AG04450 (cell line): ENCODE data around the gene EPB41L2. TPM values are rescaled to one million over a fixed set of nuclear protein-coding genes. Genes with fewer than 3 reads are reported as not detected.

Experiments used
- CTCF ChIA-PET: fragments of 300-600, 350-600 bp; formaldehyde crosslinking; extraction: SDS; loops from one replicate; lab custom pipeline; 2022; ENCODE audit warnings: antibody characterized with exemption, inconsistent platforms; lab: Charles Lee
- POLR2A ChIA-PET: fragments of 350-600 bp; formaldehyde crosslinking; extraction: SDS; loops from one replicate; lab custom pipeline; 2021; ENCODE audit warnings: antibody characterized with exemption, inconsistent platforms; lab: Yijun Ruan, JAX
- DNase-seq: peaks from one replicate; pipeline ENCODE4 v3.0.0-alpha.2; 2011; ENCODE audit warnings: low read depth, low spot score
- H3K27ac ChIP-seq: one replicate; pipeline ENCODE4 v1.5.1; 2012; ENCODE audit warnings: low read depth, low read length, control low read depth
- H3K27me3 ChIP-seq: one replicate; pipeline ENCODE4 v1.6.0; 2012; ENCODE audit warnings: low read length; ENCODE audit not compliant: control insufficient read depth, insufficient read depth
- H3K4me3 ChIP-seq: 2 replicates; pipeline ENCODE4 v1.5.1; 2011; ENCODE audit warnings: mild to moderate bottlenecking, low read depth, low read length, control low read depth
- H3K9me3 ChIP-seq: 2 replicates; pipeline ENCODE4 v1.5.1; 2012; ENCODE audit warnings: low read length; ENCODE audit not compliant: control insufficient read depth, insufficient read depth
- polyA plus RNA-seq: library from polyadenylated mRNA; depleted of rRNA; stranded (reverse); fragments of >200 nt; gene quantifications from 2 replicates; pipeline ENCODE4 v1.2.3, GENCODE V29; 2011
- TF ChIP-seq, protein P1 (sequence below): IDR thresholded peaks from 2 replicates; pipeline ENCODE4 v1.5.1; 2011; ENCODE audit warnings: low read depth, low read length, control low read depth, inconsistent platforms

Gene EPB41L2
- polyA plus RNA-seq, 1 experiment: 165 TPM

DNA sequence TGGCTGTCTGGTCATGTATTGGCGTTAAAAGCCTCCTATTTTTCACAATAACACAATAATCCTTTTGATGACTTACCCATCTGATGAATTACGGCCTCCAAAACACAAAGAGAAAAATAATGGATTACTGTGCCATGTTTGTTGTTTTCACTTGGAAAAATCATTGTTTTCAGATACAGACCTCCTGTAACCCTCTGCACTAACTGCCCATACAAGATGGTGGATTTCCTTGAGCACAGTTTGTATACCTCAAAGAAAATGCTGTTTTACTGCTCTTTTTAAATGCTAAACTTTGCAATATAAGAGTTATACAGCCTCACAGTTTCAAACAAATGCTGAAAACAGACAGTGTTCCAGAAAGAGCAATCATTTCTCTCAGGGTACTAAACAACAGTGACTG lies 174.8 kb downstream of the EPB41L2 start:
- CTCF ChIA-PET: interaction anchor here (1.1 to 1.4 kb wide), 2 partner anchors 229 kb away, joined by 3 to 7 read pairs; no protein-coding TSS in a partner anchor
- Histone ChIP-seq H3K27ac (no peak overlapping the region), H3K27me3 (no peaks in the 10 kb centered on the region), H3K4me3 (no peak overlapping the region), H3K9me3 (no peaks in the 10 kb centered on the region)
- no peak for DNase-seq
- POLR2A ChIA-PET: no interaction called here
- TF ChIP-seq, protein P1, sequence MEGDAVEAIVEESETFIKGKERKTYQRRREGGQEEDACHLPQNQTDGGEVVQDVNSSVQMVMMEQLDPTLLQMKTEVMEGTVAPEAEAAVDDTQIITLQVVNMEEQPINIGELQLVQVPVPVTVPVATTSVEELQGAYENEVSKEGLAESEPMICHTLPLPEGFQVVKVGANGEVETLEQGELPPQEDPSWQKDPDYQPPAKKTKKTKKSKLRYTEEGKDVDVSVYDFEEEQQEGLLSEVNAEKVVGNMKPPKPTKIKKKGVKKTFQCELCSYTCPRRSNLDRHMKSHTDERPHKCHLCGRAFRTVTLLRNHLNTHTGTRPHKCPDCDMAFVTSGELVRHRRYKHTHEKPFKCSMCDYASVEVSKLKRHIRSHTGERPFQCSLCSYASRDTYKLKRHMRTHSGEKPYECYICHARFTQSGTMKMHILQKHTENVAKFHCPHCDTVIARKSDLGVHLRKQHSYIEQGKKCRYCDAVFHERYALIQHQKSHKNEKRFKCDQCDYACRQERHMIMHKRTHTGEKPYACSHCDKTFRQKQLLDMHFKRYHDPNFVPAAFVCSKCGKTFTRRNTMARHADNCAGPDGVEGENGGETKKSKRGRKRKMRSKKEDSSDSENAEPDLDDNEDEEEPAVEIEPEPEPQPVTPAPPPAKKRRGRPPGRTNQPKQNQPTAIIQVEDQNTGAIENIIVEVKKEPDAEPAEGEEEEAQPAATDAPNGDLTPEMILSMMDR: no peak

DNA sequence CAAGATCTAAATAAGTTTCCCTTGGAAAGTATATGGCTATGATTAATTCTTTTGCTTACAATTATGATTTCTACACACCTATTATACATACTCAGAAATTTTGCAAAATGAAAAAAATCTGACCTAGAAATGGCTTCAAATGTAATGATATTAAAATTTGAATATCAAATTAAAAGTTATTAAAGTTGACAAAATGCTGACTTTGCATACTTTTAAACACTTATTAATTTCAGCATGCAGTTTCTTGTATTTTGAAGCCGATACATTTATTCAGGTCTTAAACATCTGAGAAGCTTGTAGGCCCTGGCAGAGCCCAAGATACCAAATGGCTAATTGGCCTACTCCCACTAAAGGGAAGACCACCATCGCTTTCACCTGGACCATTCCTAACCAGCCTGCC lies 176.1 kb downstream of the EPB41L2 start:
- POLR2A ChIA-PET: no interaction called here
- Histone ChIP-seq H3K9me3 (no peaks in the 10 kb centered on the region), H3K27ac (no peak overlapping the region), H3K4me3 (no peak overlapping the region), H3K27me3 (no peaks in the 10 kb centered on the region)
- TF ChIP-seq, protein P1: no peak
- DNase-seq: no peak
- CTCF ChIA-PET: interaction anchor here (1.1 to 3.8 kb wide), 2 partner anchors 230 to 646 kb away, joined by 3 to 23 read pairs; no protein-coding TSS in a partner anchor

DNA sequence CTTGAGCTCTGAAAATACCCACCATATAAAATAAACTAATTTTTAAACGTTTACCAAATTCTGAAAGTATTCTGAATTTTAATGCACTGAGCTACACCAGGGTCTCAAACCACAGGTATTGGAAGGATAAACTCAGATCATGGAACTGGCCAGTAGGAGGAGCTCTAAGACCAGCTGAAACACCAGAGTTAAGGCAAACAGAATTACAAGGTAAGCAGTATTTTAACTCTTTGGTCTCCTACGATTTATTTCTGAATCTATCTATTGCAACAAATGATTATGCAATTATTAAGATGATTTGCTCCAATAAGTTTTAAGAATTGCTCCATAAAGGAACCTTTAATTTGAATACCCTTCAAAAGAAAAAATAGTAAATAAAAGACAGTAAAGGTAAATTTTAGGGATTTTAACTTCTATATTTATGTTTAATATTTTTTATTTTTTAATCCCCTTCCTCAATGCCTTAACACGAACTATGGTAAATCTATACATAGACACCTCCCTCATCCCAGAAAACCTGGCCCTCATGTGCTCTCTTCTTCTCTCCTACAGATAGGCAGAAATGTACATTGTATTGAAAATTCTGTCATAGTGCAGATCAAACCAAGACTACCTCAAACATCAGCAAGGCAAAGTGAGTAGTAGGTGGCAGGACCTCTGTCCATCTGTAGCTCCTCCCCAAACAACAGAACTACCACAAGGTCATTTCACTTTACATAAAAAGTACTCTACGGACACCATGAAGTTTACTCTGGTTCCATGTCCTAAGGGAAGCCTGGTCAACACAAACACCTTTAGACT lies 177.5 kb downstream of the EPB41L2 start:
- H3K9me3 ChIP-seq: no peaks in the 10 kb centered on the region
- DNase-seq: peak; percentile 62
- TF ChIP-seq, protein P1: peak; percentile 88
- H3K4me3 ChIP-seq: no peak overlapping the region
- no peak overlapping the region for H3K27ac ChIP-seq
- no peaks in the 10 kb centered on the region for H3K27me3 ChIP-seq
- ChIA-PET POLR2A (no interaction called here), CTCF (interaction anchor here (0.5 to 3.8 kb wide), 51 partner anchors 10 to 743 kb away, joined by 3 to 81 read pairs (median 4); partner anchors contain the start of gene MED23)

GRCh38 chr6:130882370-130882769 lies 180.7 kb downstream of the EPB41L2 start:
- H3K9me3 ChIP-seq: no peaks in the 10 kb centered on the region
- H3K27ac ChIP-seq: no peak overlapping the region
- DNase-seq: no peak
- ChIA-PET POLR2A (no interaction called here), CTCF (interaction anchor here (1.2 kb wide), 1 partner anchor 652 kb away, joined by 5 read pairs; no protein-coding TSS in a partner anchor)
- H3K4me3 ChIP-seq: no peak overlapping the region
- TF ChIP-seq, protein P1: no peak
- H3K27me3 ChIP-seq: no peaks in the 10 kb centered on the region

DNA sequence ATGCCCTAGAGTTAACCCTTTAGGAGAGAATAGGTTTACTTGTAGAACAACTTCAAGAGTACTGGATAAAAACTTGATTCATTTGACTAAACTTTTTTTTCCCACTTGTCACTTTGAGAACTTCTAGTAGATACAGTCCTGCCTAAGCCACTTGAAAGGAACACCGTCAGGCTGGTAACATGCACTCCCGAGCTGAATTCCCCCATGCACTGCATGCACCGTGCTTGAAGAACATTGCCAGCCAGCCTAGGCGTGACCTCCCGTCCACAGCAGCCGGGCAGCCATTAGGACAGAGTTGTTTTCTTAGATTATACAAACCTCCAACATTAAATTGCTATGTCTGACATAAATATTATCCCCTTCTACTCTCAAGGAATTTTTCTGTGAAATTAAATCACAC lies 183.2 kb downstream of the EPB41L2 start:
- TF ChIP-seq, protein P1: no peak
- Histone ChIP-seq H3K27me3 (no peaks in the 10 kb centered on the region), H3K9me3 (no peaks in the 10 kb centered on the region), H3K4me3 (no peak overlapping the region), H3K27ac (no peak overlapping the region)
- ChIA-PET POLR2A (no interaction called here), CTCF (interaction anchor here (1.2 kb wide), 1 partner anchor 303 kb away, joined by 3 read pairs; no protein-coding TSS in a partner anchor)
- no peak for DNase-seq
